Mesothelial cell of epicardium (in vitro differentiated cells): ENCODE results near the gene TEX13A. TPM values are rescaled to one million over a fixed set of nuclear protein-coding genes. Genes with fewer than 3 reads are reported as not detected.
"Not testable (repeated sequence)": the region's sequence is repeated elsewhere in the genome, so short reads cannot be mapped to it uniquely, and the experiment has no call there.

Experiments used
- DNase-seq, 2 experiments: peaks; one replicate each; pipeline ENCODE4 v3.0.0; 2021; ENCODE audit warnings: low spot score in 2 of 2; ENCODE audit not compliant: unreplicated experiment in 2 of 2
- H3K27ac Mint-ChIP-seq: 2 replicates; pipeline ENCODE4 v1.8.0; 2021; ENCODE audit warnings: mixed read lengths
- H3K27me3 Mint-ChIP-seq: 2 replicates; pipeline ENCODE4 v1.8.0; 2021; ENCODE audit warnings: low read depth, mixed read lengths
- H3K36me3 Mint-ChIP-seq: 2 replicates; pipeline ENCODE4 v1.8.0; 2021; ENCODE audit warnings: mixed read lengths
- H3K4me1 Mint-ChIP-seq: 2 replicates; pipeline ENCODE4 v1.8.0; 2021; ENCODE audit warnings: mixed read lengths
- H3K4me3 Mint-ChIP-seq: 2 replicates; pipeline ENCODE4 v1.8.0; 2021; ENCODE audit warnings: mild to moderate bottlenecking, moderate library complexity, mixed read lengths
- H3K9me3 Mint-ChIP-seq: 2 replicates; pipeline ENCODE4 v1.8.0; 2021; ENCODE audit warnings: mixed read lengths
- total RNA-seq: library from RNA; stranded (reverse); gene quantifications from 3 replicates; pipeline ENCODE4 v1.2.1, GENCODE V29; 2021
- TF ChIP-seq, protein P1 (sequence below): fragments of 200-600 bp; sonication (generic); IDR thresholded peaks from one replicate; pipeline ENCODE4 v1.5.0; 2021; ENCODE audit warnings: antibody characterized with exemption; ENCODE audit not compliant: unreplicated experiment

The TEX13A gene
- total RNA-seq, 1 donor from 2014 or later, result not detected

DNA sequence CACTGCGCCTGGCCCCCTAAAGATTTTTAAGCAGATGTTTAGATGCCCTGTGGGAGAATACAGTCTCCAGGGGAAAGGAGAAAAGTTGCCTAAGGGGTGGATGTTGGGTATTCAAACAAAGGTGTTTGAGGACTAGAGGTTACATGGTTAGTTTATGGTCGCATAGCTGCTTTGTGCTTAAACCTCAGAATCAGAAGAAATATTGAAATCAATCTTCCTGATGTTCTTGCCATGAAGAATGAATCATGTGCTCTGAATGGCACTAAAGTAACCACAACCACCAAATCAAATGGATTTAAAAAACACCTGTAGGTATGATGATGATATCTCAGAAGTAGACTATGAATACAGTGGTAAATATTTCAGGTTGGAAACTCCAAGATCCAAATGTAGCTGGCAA, 42.7 kb upstream of the TEX13A start:
- no peaks in the 10 kb centered on the region for H3K36me3 Mint-ChIP-seq
- peaks cover 33% of the 10 kb centered on the region for H3K9me3 Mint-ChIP-seq
- no peak overlapping the region for H3K4me3 Mint-ChIP-seq
- TF ChIP-seq, protein P1, sequence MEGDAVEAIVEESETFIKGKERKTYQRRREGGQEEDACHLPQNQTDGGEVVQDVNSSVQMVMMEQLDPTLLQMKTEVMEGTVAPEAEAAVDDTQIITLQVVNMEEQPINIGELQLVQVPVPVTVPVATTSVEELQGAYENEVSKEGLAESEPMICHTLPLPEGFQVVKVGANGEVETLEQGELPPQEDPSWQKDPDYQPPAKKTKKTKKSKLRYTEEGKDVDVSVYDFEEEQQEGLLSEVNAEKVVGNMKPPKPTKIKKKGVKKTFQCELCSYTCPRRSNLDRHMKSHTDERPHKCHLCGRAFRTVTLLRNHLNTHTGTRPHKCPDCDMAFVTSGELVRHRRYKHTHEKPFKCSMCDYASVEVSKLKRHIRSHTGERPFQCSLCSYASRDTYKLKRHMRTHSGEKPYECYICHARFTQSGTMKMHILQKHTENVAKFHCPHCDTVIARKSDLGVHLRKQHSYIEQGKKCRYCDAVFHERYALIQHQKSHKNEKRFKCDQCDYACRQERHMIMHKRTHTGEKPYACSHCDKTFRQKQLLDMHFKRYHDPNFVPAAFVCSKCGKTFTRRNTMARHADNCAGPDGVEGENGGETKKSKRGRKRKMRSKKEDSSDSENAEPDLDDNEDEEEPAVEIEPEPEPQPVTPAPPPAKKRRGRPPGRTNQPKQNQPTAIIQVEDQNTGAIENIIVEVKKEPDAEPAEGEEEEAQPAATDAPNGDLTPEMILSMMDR, result no peak
- DNase-seq, result no peak
- H3K27me3 Mint-ChIP-seq, result no peaks in the 10 kb centered on the region
- H3K27ac Mint-ChIP-seq, result no peak overlapping the region
- peaks cover 9% of the 10 kb centered on the region for H3K4me1 Mint-ChIP-seq

DNA sequence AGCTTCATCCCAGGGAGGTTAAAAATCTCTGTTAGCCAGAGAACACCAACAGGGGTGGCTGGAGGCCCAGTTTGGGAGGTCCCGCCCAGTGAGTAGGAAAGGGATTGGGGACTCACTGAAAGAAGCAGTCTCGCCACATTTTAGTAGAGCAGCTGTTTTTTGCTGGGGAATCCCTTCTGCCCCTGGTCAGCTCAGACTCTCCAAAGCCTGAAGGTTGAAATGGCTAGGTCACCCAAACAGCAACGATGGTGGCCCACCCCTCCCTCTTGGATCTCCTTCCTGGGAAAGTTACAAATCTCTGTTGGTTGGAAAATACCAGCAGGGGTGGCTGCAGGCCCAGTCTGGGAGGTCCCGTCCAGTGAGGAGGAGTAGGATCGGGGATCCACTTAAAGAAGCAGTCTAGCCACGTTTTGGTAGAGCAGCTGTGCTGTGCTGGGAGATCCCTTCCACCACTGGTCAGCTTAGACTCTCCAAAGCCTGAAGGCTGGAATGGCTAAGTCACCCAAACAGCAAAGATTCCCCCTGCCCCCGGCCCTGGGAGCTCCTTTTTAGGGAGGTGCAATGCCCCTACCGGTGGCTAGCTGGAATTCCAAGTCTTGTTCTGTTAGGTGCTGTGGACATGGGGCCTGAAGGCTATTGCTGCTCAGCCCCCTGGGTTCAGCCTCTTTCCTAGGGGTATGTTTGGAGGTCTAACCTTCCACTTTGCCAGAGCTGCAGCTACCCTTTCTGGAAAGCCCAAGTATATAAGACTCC, 40.0 kb upstream of the TEX13A start:
- DNase-seq, result no peak
- no peaks in the 10 kb centered on the region for H3K36me3 Mint-ChIP-seq
- TF ChIP-seq, protein P1, result no peak
- no peaks in the 10 kb centered on the region for H3K27me3 Mint-ChIP-seq
- H3K27ac Mint-ChIP-seq, result no peak overlapping the region
- H3K9me3 Mint-ChIP-seq, result peaks cover 54% of the 10 kb centered on the region
- peaks cover 7% of the 10 kb centered on the region for H3K4me1 Mint-ChIP-seq
- no peak overlapping the region for H3K4me3 Mint-ChIP-seq

DNA sequence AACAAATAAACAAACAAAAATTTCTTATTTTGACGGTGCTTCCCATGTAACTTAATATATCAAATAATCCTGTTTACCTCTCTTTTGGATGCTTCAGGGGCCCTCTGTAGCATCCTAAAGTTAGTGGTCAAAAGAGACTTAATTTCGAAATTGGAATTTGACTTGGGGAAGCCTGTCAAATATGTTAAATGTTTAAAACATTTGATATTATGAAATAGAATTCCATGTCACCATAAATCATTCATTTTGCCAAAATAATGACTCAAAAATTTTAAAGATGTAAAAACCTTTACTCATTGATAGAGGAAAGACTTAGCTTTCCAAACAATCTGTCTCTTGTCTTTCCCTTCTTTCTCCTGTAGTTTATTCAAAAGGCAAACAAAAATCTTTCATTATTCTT, 20.6 kb upstream of the TEX13A start:
- peaks cover 25% of the 10 kb centered on the region for H3K9me3 Mint-ChIP-seq
- TF ChIP-seq, protein P1, result no peak
- no peaks in the 10 kb centered on the region for H3K4me1 Mint-ChIP-seq
- no peak overlapping the region for H3K27ac Mint-ChIP-seq
- DNase-seq, result no peak
- no peaks in the 10 kb centered on the region for H3K27me3 Mint-ChIP-seq
- H3K36me3 Mint-ChIP-seq, result no peaks in the 10 kb centered on the region
- H3K4me3 Mint-ChIP-seq, result no peak overlapping the region

DNA sequence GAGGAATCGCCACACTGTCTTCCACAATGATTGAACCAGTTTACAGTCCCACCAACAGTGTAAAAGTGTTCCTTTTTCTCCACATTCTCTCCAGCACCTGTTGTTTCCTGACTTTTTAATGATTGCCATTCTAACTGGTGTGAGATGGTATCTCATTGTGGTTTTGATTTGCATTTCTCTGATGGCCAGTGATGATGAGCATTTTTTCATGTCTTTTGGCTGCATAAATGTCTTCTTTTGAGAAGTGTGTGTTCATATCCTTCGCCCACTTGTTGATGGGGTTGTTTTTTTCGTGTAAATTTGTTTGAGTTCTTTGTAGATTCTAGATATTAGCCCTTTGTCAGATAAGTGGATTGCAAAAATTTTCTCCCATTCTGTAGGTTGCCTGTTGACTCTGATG, 16.9 kb upstream of the TEX13A start:
- DNase-seq, H3K27ac Mint-ChIP-seq, H3K36me3 Mint-ChIP-seq, H3K4me1 Mint-ChIP-seq, H3K27me3 Mint-ChIP-seq, H3K4me3 Mint-ChIP-seq: not testable (repeated sequence)
- peaks cover 20% of the 10 kb centered on the region for H3K9me3 Mint-ChIP-seq

DNA sequence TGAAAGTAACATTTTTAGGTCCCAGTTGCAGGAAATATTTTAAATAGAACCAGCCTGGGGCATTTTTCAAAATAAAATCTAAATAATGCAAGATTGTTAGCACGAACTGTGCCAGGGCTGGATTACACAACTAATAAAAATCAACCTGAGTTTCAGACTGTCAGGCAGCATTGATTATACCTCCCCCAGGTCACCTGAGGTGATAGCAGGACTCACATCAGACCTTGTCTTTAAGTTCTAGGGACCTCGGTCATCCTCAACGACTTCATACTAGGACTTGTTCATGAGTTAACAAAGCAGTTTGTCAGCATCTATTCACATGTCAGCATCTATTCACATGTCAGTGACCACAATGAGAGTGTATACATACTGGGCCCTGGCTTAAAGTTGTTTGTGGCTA, 8.7 kb upstream of the TEX13A start:
- H3K27ac Mint-ChIP-seq, result no peak overlapping the region
- no peaks in the 10 kb centered on the region for H3K27me3 Mint-ChIP-seq

GRCh38 chrX:105228602-105229001, 8.1 kb upstream of the TEX13A start:
- H3K36me3 Mint-ChIP-seq, result no peaks in the 10 kb centered on the region
- no peaks in the 10 kb centered on the region for H3K27me3 Mint-ChIP-seq
- peaks cover 29% of the 10 kb centered on the region for H3K9me3 Mint-ChIP-seq
- H3K4me1 Mint-ChIP-seq, result no peaks in the 10 kb centered on the region
- no peak for DNase-seq
- H3K27ac Mint-ChIP-seq, result no peak overlapping the region
- no peak overlapping the region for H3K4me3 Mint-ChIP-seq
- TF ChIP-seq, protein P1, result no peak

More for the DNA sequence above, 8.7 kb upstream of the TEX13A start:
- Mint-ChIP-seq H3K4me1 (no peaks in the 10 kb centered on the region), H3K4me3 (no peak overlapping the region), H3K36me3 (no peaks in the 10 kb centered on the region), H3K9me3 (peaks cover 27% of the 10 kb centered on the region)
- no peak for DNase-seq
- TF ChIP-seq, protein P1, result no peak
